ENCODE data around the gene SLAMF9. TPM values are rescaled to one million over a fixed set of nuclear protein-coding genes. Genes with fewer than 3 reads are reported as not detected.

Gene SLAMF9
- total RNA-seq, 2 experiments from 2014 or later, result not detected

DNA sequence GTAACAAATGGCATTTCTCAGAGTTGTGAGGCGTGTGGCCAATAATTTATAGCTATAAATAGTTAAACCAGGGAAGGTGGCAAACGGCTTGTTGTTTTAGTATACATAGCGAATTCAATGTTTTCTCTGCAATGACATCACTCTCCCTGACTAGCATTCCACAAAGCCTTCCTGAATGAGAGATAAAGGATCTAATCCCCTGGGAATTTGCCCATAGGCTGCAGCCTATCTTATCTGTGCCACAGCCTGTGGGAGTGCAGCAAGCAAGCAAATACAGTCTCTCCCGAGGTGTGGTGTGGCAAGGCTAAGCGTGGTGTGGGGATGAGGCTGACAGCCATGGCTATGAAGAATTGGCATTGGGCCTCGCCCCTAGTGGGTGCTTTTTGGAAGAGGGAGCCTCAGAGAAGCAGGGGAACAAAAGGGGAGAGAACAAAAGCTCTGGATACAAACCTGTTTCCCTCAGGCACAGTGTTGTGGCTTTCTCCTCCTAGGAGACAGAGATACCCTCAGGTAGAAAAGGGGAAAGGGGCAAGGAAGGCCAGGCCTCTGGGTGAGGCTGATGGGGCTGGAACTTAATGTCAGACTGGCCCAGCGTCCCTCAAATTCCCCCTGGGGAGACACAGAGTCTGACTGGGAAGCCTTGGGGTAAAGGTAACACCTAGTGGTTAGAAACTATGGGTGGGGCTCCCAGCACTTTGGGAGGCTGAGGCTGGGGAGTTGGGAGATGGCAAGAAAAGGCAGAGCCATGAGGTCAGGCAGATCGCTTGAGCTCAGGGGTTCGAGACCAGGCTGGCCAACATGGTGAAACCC, 37.6 kb downstream of the SLAMF9 start:
- Histone ChIP-seq H3K36me3 (ENCODE audit: insufficient read depth, low read length) (peaks cover 49% of the 10 kb centered on the region), H4K20me1 (ENCODE audit: insufficient read depth, low read length) (no peaks in the 10 kb centered on the region), H3K4me2 (ENCODE audit: low read length) (no peak overlapping the region), H3K4me1 (ENCODE audit: insufficient read depth, low read length, poor library complexity, severe bottlenecking) (peaks cover 13% of the 10 kb centered on the region), H3K79me2 (ENCODE audit: insufficient read depth, low read depth, low read length) (peaks cover 8% of the 10 kb centered on the region; the same call in 1 of the 2 replicates), H3K9me3 (ENCODE audit: low read length) (no peaks in the 10 kb centered on the region), H3K27ac (ENCODE audit: low read depth, low read length, poor library complexity, severe bottlenecking) (no peak overlapping the region), H3K4me3 (ENCODE audit: low read depth, low read length, poor library complexity, severe bottlenecking) (no peak overlapping the region), H3K9me2 (ENCODE audit: insufficient read depth, low read length) (no peaks in the 10 kb centered on the region), H2AFZ (ENCODE audit: low read length) (no peak overlapping the region)
- intact Hi-C loops (cut with micrococcal nuclease; ENCODE audit: unreplicated experiment), result no loop called here
- CTCF ChIA-PET (ENCODE audit: unreplicated experiment), result no interaction called here
- no peak for DNase-seq (ENCODE audit: low spot score)
- POLR2A ChIA-PET, result interaction anchor here (1.0 kb wide), 1 partner anchor 28 kb away, joined by 3 read pairs; no protein-coding TSS in a partner anchor
- BruUV-seq (replicated peaks), result no TSS peak
- TF ChIP-seq EZH2phosphoT487 (IDR thresholded peaks at IDR 0.05; ENCODE audit: borderline replicate concordance, low read depth, low read length) (no peak), CTCF (conservative IDR thresholded peaks at IDR 0.05; ENCODE audit: low read length) (no peak)

GRCh38 chr1:159915571-159916241, 38.3 kb downstream of the SLAMF9 start:
- no peaks in the 10 kb centered on the region for H4K20me1 ChIP-seq (ENCODE audit: insufficient read depth, low read length)
- peaks cover 3% of the 10 kb centered on the region; the same call in 1 of the 2 replicates for H3K79me2 ChIP-seq (ENCODE audit: insufficient read depth, low read depth, low read length)
- TF ChIP-seq CTCF (conservative IDR thresholded peaks at IDR 0.05; ENCODE audit: low read length), result no peak
- TF ChIP-seq EZH2phosphoT487 (IDR thresholded peaks at IDR 0.05; ENCODE audit: borderline replicate concordance, low read depth, low read length), result no peak
- peaks cover 44% of the 10 kb centered on the region for H3K36me3 ChIP-seq (ENCODE audit: insufficient read depth, low read length)
- CTCF ChIA-PET (ENCODE audit: unreplicated experiment), result no interaction called here
- no peak overlapping the region for H2AFZ ChIP-seq (ENCODE audit: low read length)
- H3K4me2 ChIP-seq (ENCODE audit: low read length), result no peak overlapping the region
- no peaks in the 10 kb centered on the region for H3K9me3 ChIP-seq (ENCODE audit: low read length)
- no peak overlapping the region for H3K27ac ChIP-seq (ENCODE audit: low read depth, low read length, poor library complexity, severe bottlenecking)
- POLR2A ChIA-PET, result interaction anchor here (1.0 kb wide), 1 partner anchor 27 kb away, joined by 3 read pairs; no protein-coding TSS in a partner anchor
- peaks cover 13% of the 10 kb centered on the region for H3K4me1 ChIP-seq (ENCODE audit: insufficient read depth, low read length, poor library complexity, severe bottlenecking)
- no peak overlapping the region for H3K4me3 ChIP-seq (ENCODE audit: low read depth, low read length, poor library complexity, severe bottlenecking)
- DNase-seq (ENCODE audit: low spot score), result no peak
- BruUV-seq (replicated peaks), result no TSS peak
- intact Hi-C loops (cut with micrococcal nuclease; ENCODE audit: unreplicated experiment), result no loop called here
- no peaks in the 10 kb centered on the region for H3K9me2 ChIP-seq (ENCODE audit: insufficient read depth, low read length)

Data from OCI-LY7 (cell line).